Stimulated activated naive CD8-positive, alpha-beta T cell treated with anti-CD3 and anti-CD28 coated beads, Interleukin-15, amount 100 ng/mL, for 72 hours (primary cell): ENCODE data around the gene CEP164.
A peak's percentile ranks its signal among the peaks of the same experiment; 100 is the strongest.
"Not testable (repeated sequence)": the region's sequence is repeated elsewhere in the genome, so short reads cannot be mapped to it uniquely, and the experiment has no call there.

ENCODE experiments used
- ATAC-seq: fragments of 150-1000 bp; cut with Tn5 transposase; 2 replicates; pipeline ENCODE4 v1.10.0; 2021; ENCODE audit warnings: mild to moderate bottlenecking, moderate library complexity
- DNase-seq, 2 donors: peaks; one replicate each; pipeline ENCODE4 v3.0.0; 2021 to 2022
- H3K27ac Mint-ChIP-seq, 2 donors: one replicate each; pipeline ENCODE4 v1.8.0; 2022; ENCODE audit warnings: mild to moderate bottlenecking in 2 of 2, mixed read lengths in 2 of 2, moderate library complexity in 2 of 2
- H3K27me3 Mint-ChIP-seq: one replicate; pipeline ENCODE4 v1.8.0; 2022; ENCODE audit warnings: mixed read lengths
- H3K4me1 Mint-ChIP-seq: one replicate; pipeline ENCODE4 v1.8.0; 2022; ENCODE audit warnings: mild to moderate bottlenecking, mixed read lengths
- H3K4me3 Mint-ChIP-seq, 2 donors: one replicate each; pipeline ENCODE4 v1.8.0; 2022; ENCODE audit warnings: mild to moderate bottlenecking in 2 of 2, mixed read lengths in 2 of 2, moderate library complexity in 1 of 2
- H3K9me3 Mint-ChIP-seq, 2 donors: one replicate each; pipeline ENCODE4 v1.8.0; 2022; ENCODE audit warnings: mixed read lengths in 2 of 2

The CEP164 gene

DNA sequence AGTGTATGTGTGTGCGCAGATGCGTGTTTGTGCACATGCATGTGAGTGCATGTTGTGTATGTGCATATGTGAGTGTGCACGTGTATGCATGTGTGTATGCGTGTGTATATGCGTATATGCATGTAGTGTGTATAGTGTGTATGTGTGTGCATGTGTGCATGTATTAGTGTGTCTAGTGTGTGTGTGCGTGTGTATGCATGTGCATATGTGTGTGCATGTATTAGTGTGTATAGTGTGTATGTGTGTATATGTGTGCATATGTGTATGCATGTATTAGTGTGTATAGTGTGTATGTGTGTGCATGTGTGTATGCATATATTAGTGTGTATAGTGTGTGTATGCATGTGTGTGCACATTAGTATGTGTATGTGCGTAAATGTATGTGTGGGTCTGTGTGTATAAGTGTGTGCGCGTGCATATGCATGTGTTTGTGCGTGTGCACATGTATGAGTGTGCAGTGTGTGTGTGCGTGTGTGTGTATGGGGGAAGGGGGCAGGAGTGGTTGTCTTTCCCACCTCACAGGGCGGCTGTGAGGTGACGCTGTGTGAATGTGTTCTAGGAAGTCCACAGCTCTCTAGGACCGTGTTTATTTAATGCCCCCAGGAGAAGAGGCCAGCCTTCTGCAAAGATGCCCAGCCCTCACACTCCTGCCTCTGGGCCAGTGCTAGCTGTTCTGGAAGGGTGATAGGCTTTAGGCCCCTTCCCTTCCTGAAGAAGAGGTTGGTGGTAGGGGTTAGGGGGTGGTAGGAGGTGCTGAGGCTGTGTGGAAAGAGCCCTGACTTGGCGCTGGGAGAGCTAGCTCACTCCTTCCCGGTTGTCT is 114.6 kb downstream of the CEP164 start:
- DNase-seq (no peak), ATAC-seq (no peak)
- H3K27me3 Mint-ChIP-seq = peaks cover 49% of the 10 kb centered on the region
- H3K27ac Mint-ChIP-seq = no peak overlapping the region
- no peaks in the 10 kb centered on the region for H3K9me3 Mint-ChIP-seq
- no peaks in the 10 kb centered on the region for H3K4me1 Mint-ChIP-seq
- H3K4me3 Mint-ChIP-seq = no peak overlapping the region

DNA sequence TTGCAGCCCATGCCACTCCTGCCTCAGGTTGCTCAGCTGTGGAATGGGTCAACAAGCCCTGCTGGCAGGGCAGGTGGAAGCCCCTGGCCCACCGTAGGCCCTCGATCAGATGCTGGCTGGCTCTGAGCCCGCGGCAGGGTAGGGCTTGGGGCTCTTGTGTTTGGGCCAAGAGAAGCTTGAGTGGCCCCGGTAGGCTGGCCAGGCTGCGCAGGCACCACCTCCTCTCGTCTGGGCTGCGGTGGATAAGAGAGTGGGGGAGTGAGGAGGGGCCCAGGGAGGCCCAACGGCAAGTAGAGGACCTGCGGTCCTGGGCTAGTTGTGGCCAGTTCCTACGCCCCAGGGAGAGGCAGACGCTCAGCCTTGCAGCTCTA is 115.2 kb downstream of the CEP164 start:
- peak overlapping the region in 1 of 2 donors; percentile 20 for H3K27ac Mint-ChIP-seq
- H3K9me3 Mint-ChIP-seq = no peaks in the 10 kb centered on the region
- H3K27me3 Mint-ChIP-seq = peaks cover 49% of the 10 kb centered on the region
- no peak overlapping the region for H3K4me3 Mint-ChIP-seq
- no peak for ATAC-seq
- no peaks in the 10 kb centered on the region for H3K4me1 Mint-ChIP-seq
- no peak for DNase-seq

DNA sequence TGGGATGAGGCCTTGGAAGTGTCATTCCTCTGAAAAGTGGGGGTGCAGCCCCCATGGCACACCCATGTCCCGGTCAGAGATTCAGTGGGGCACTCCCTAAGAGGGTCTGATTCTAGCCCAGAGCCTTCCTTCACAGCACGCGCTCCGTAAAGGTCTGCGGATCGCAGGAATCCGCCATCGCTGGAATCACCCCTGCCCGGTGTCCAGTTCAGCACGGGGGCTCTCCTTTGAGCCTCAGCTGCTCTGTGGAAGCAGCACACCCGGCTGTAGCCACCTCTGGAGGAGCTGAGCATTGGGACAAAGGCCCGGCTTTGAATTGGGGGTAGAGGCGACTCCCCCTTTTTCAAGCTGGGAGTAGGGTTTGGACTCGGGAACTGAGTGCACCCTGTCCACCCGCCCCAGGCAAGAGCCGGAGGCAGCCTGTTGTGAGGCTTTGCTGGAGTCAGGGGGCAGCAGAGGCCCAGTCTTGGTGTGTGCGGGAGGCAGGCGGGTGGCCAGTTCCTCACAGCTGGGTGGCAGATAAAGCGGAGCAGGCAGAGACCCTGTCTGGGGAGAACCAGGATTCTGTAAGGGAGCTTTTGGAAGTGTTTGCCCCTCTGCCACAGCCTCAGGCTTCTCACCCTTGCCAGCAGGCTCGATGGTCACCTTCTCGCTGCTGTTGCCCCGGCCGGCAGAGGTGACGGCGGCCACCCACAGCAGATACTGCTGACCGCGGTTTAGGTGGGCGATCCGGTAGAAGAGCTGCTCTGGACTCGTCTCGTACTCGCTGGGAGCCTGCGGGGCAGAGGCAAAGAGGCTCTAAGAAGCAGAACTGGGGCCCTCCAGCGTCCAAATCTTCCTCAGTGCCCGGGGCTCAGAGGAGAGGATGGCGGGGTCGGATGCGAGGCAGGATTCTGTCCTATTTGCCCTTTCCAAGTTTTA is 115.9 kb downstream of the CEP164 start:
- Mint-ChIP-seq H3K4me1 (no peaks in the 10 kb centered on the region), H3K9me3 (no peaks in the 10 kb centered on the region), H3K27ac (peak overlapping the region in 1 of 2 donors; percentile 48), H3K4me3 (no peak overlapping the region), H3K27me3 (peaks cover 49% of the 10 kb centered on the region)
- ATAC-seq (peak; percentile 52), DNase-seq (peak in 1 of 2 donors; percentile 21)

- Mint-ChIP-seq H3K9me3 (no peaks in the 10 kb centered on the region), H3K27me3 (peaks cover 49% of the 10 kb centered on the region), H3K4me3 (no peak overlapping the region), H3K27ac (peak overlapping the region in 1 of 2 donors; percentile 48), H3K4me1 (no peaks in the 10 kb centered on the region)
- DNase-seq = no peak
- no peak for ATAC-seq
Observed at GRCh38 chr11:117444256-117444655, 116.6 kb downstream of the CEP164 start.

- no peak overlapping the region for H3K4me3 Mint-ChIP-seq
- peaks cover 45% of the 10 kb centered on the region for H3K27me3 Mint-ChIP-seq
- no peak for ATAC-seq
- no peaks in the 10 kb centered on the region for H3K4me1 Mint-ChIP-seq
- DNase-seq = no peak
- H3K27ac Mint-ChIP-seq = no peak overlapping the region
- no peaks in the 10 kb centered on the region for H3K9me3 Mint-ChIP-seq
Observed at GRCh38 chr11:117444711-117445658, 117.3 kb downstream of the CEP164 start.

DNA sequence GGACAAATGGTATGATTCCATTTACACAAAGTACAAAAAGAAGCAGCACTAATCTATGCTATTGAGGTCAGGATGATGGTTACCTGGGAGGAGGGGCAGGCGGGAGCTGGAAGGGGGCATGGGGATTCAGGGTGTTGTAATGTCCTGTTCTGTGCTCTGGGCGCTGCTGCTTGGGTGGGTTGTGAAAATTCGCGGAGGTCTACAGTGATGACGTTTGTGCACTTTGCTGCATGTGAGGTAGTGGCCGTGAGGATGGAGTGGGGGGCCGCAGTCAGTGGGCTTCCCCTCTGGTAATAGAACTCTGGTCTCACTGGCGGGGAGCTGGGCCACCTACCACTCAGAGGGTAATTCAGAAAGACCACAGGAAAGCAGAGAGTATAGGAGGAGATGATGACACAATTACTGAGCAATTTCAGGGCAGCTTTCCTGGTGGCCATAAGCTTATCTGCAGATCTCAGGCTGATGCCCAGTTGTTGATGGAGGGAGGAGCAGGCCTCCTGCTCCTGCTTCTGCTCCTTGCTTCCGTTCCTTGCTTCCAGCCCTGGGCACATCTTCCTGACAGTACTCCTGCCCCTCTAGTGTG is 121.5 kb downstream of the CEP164 start:
- peaks cover 16% of the 10 kb centered on the region for H3K27me3 Mint-ChIP-seq
- ATAC-seq (no peak), DNase-seq (no peak)
- H3K27ac Mint-ChIP-seq = no peak overlapping the region
- peaks cover 4 to 8% of the 10 kb centered on the region in 2 donors for H3K9me3 Mint-ChIP-seq
- no peak overlapping the region for H3K4me3 Mint-ChIP-seq
- no peaks in the 10 kb centered on the region for H3K4me1 Mint-ChIP-seq

- peaks cover 6% of the 10 kb centered on the region for H3K4me1 Mint-ChIP-seq
- H3K27me3 Mint-ChIP-seq = peaks cover 8% of the 10 kb centered on the region
- no peak overlapping the region for H3K4me3 Mint-ChIP-seq
- no peak for ATAC-seq
- no peak for DNase-seq
- H3K27ac Mint-ChIP-seq = no peak overlapping the region
- H3K9me3 Mint-ChIP-seq = peaks cover 13 to 20% of the 10 kb centered on the region in 2 donors
Observed at GRCh38 chr11:117453886-117454563, 126.4 kb downstream of the CEP164 start.

- Mint-ChIP-seq H3K27me3 (peaks cover 12% of the 10 kb centered on the region), H3K9me3 (peaks cover 13 to 20% of the 10 kb centered on the region in 2 donors), H3K4me3 (no peak overlapping the region), H3K27ac (no peak overlapping the region), H3K4me1 (peaks cover 6% of the 10 kb centered on the region)
- ATAC-seq (no peak), DNase-seq (no peak)
Observed at GRCh38 chr11:117454564-117454917, 126.9 kb downstream of the CEP164 start.

DNA sequence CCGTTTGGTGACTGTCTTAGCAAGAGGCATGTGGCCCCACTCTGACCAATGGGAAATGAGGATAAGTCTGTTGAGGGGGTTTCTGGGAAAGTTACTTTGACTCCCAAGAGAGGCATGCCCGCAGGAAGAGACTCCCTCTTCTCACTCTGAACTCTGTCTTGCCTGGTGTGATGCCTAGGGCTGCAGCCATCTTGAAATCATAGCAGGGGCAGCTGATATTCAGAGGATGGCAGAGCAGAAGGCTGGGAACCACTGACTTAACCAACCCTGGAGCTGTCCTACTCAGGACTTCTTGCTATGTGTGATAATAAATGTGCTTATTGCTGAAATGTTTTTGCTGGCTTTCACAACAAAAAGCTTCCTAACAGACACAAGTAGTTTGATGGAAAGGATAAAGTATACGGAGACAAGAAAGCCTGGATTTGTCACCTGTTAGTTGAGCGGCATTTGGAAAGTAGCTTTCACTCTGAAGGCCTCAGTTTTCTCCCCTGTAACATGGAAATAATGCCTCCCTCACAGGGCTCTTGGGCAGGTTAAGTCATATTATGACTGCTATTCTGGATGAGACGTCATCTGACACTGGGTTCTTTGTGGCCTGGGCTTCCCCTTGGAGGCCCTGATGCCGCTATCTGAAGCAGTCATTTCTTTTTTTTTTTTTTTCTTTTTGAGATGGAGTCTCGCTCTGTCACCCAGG is 128.5 kb downstream of the CEP164 start:
- H3K9me3 Mint-ChIP-seq = peaks cover 13 to 20% of the 10 kb centered on the region in 2 donors
- DNase-seq = peak in 1 of 2 donors; percentile 46
- no peak overlapping the region for H3K4me3 Mint-ChIP-seq
- no peak overlapping the region for H3K27ac Mint-ChIP-seq
- peak; percentile 91 for ATAC-seq
- peaks cover 21% of the 10 kb centered on the region for H3K27me3 Mint-ChIP-seq
- peaks cover 6% of the 10 kb centered on the region for H3K4me1 Mint-ChIP-seq

DNA sequence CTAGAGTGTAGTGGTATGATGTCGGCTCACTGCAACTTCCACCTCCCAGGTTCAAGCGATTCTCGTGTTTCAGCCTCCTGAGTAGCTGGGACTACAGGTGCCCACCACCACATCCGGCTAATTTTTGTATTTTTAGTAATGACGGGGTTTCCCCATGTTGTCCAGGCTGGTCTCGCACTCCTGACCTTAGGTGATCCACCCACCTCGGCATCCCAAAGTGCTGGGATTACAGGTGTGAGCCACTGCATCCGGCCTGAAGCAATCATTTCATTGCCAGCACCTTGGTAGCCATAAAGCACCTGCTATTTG is 129.0 kb downstream of the CEP164 start:
- peaks cover 21% of the 10 kb centered on the region for H3K27me3 Mint-ChIP-seq
- not testable (repeated sequence) for H3K4me1 Mint-ChIP-seq, H3K27ac Mint-ChIP-seq, DNase-seq, ATAC-seq, H3K4me3 Mint-ChIP-seq
- H3K9me3 Mint-ChIP-seq = peaks cover 13 to 20% of the 10 kb centered on the region in 2 donors

DNA sequence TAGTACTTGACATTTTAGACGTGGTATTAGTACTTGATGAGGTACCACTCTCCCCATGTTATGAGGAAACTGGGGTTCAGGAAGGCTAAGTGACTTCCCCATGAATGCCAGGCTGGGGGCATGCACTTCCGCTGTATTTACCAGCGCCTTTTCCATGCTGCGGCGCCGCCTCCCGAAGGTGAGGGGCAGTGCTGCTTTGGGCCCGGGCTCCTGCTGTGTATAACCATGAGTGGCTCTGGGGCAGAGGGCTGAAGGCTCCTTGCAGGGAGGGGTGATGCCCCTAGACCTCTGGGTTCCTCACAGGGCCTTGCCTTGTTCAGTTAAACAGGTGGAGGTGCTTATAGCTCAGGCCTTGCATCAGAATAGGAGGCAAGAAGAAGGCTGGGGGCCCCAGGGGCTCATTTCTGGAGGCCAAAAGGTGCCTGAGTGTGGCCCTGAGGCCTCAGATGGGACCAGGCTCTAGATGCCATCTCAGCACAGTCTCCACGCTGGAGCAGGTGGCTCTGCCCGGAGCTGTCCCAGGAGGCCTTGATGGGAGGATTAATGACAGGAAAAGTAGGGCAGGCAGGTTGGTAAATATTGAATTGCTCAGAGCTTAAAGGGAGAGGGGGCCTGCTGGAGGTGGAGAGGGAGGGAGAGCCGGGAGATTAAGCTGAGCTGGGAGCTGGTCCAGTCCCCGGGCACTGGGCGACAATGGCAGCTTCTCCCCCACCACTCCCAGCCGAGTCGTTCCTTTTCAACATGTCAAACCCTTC is 129.6 kb downstream of the CEP164 start:
- DNase-seq = no peak
- peaks cover 21% of the 10 kb centered on the region for H3K27me3 Mint-ChIP-seq
- ATAC-seq = no peak
- H3K4me3 Mint-ChIP-seq = no peak overlapping the region
- H3K4me1 Mint-ChIP-seq = peaks cover 6% of the 10 kb centered on the region
- no peak overlapping the region for H3K27ac Mint-ChIP-seq
- H3K9me3 Mint-ChIP-seq = peaks cover 13 to 20% of the 10 kb centered on the region in 2 donors

DNA sequence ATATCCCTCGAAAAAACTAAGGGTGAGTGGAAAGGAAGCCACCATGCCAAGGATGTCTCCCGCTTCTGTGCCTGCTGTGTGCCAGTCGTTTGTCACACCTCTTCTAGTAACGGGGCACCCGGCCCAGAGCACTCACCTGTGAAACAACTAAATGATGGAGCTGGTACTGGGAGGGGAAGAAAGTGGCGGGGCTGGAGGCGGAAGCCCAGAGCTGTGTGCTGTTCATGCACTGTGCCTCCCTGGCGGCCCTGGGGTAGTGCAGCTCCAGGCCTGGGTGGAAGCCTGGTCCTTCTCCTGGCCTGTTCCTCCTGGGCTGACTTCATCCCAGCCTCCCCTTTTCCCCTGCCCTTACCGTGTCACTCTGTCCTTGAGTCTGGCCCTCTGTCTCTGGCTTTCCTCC is 130.2 kb downstream of the CEP164 start:
- Mint-ChIP-seq H3K4me1 (peaks cover 6% of the 10 kb centered on the region), H3K27ac (peak overlapping the region in 1 of 2 donors; percentile 55), H3K4me3 (peak overlapping the region in 1 of 2 donors; percentile 3), H3K9me3 (peaks cover 13 to 20% of the 10 kb centered on the region in 2 donors), H3K27me3 (peaks cover 21% of the 10 kb centered on the region)
- ATAC-seq (no peak), DNase-seq (no peak)

DNA sequence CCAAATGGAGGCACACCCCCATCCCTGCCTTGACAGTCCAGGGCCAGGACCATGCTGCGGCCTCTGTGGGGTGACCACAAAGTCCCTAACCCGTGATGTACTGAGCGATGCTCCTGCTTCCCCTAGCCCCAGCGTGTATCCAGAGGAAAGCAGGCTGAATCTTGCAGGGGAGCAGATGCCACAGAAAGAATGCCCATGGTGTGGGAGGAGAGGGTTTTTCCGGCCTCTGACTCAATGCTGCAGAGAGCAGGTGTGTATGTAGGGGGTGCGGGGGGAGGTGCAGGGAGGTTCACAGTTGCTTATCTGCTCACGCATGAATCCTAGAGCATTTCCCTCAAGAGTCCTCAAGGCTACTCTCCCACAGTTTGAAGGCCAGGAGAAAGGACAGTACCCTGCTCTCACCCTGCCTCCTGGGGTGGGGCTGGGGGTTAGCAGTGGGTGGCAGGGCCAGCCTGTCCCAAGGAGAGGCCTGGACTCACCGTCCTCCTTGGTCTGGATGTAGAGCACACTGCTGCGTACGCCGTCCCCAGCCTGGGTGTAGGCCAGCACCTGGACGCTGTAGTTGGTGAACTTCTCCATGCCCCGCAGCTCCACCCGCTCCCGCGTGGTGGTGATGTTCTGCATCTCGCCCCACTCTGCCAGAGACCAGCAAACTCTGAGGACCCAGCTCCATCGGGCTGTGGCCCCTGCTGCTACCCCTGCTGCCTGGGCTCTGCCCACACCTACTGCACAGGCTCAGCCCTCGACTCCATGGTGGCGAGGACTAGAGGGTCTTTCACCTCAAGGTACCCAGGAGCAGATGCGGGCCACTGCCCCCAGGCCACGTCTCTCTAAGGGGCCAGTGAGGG is 130.8 kb downstream of the CEP164 start:
- Mint-ChIP-seq H3K4me3 (peak overlapping the region in 1 of 2 donors; percentile 3), H3K27ac (peak overlapping the region in 1 of 2 donors; percentile 28), H3K9me3 (peaks cover 13 to 19% of the 10 kb centered on the region in 2 donors), H3K4me1 (peaks cover 6% of the 10 kb centered on the region), H3K27me3 (peaks cover 21% of the 10 kb centered on the region)
- ATAC-seq (peak; percentile 47), DNase-seq (peak in 1 of 2 donors; percentile 20)
